ENCODE data around the gene BRCA1. TPM values are rescaled to one million over a fixed set of nuclear protein-coding genes. Genes with fewer than 3 reads are reported as not detected.

The BRCA1 gene
- total RNA-seq, 2 experiments from 2014 or later: 53.5 to 61.4 TPM

- peaks cover 19% of the 10 kb centered on the region for H3K27me3 Mint-ChIP-seq
- peaks cover 2% of the 10 kb centered on the region for H3K36me3 Mint-ChIP-seq
- H3K27ac Mint-ChIP-seq: peak within 1 kb of the TSS; percentile 25
- DNase-seq (peak; percentile 76), ATAC-seq (ENCODE audit: low read depth) (peak; percentile 43)
- no peaks in the 10 kb centered on the region for H3K9me3 Mint-ChIP-seq
- H3K4me1 Mint-ChIP-seq: peaks cover 28% of the 10 kb centered on the region
- peak within 1 kb of the TSS; percentile 84 for H3K4me3 Mint-ChIP-seq
- POLR2A ChIA-PET: interaction anchor here (1.1 to 2.0 kb wide), 4 partner anchors 16 to 294 kb away, joined by 4 to 13 read pairs (median 5); partner anchors contain the start of genes IFI35 and RPL27
These were observed 103.2 kb downstream of the BRCA1 start, which contains the start of gene VAT1 for GRCh38 chr17:43021741-43022512. VAT1 (minus strand) TSS chr17:43022385; CDS start chr17:43022322, 63 bp downstream.

DNA sequence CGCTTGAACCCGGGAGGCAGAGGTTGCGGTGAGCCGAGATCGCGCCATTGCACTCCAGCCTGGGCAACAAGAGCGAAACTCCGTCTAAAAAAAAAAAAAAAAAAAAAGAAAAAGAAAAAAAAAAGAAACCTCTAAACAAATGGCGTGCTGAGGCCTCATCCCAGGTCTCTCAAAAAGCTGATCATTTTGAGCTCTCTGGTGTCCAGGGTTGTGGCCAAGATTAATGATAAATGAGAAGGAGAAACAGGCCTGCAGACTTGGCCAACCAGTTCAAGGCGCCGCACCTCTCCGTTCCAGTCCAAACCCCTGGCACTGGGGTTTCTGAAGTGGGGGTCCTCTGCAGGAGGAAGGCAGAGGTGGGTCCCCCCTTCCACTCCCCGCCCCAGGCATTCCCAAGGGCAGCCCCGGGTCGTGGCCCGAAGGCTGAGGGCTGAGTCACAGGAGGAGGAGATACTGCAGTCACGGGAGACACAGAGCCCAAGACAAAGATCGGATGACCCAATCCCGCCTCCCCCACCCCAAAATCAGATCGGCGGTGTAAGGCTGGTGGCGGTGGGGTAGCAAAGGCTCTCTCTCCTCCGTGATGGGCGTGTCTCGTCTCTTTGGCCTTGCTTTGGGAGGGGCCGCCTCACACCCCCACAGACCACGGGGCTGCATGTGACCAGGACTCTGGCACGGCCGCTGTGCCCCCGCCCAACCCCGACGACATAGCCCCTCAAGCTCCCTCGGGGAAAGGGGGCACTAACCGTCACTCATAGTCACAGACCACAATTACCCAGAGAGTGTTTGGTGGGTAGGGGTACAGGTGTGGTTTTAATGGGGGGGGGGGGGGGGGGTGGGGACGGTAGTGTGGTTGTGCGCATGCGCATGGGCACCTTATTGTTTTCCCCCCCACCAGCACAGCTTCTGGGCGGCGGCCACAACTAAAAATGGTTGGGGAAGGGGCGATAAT, 104.1 kb downstream of the BRCA1 start:
- H3K4me1 Mint-ChIP-seq: peaks cover 28% of the 10 kb centered on the region
- no peaks in the 10 kb centered on the region for H3K9me3 Mint-ChIP-seq
- H3K36me3 Mint-ChIP-seq: peaks cover 2% of the 10 kb centered on the region
- H3K27me3 Mint-ChIP-seq: peaks cover 14% of the 10 kb centered on the region
- POLR2A ChIA-PET: interaction anchor here (1.4 to 2.0 kb wide), 3 partner anchors 15 to 148 kb away, joined by 5 to 13 read pairs (median 5); partner anchors contain the start of genes IFI35 and RPL27
- no peak for ATAC-seq (ENCODE audit: low read depth)
- DNase-seq: no peak
- H3K4me3 Mint-ChIP-seq: peak overlapping the region; percentile 84
- H3K27ac Mint-ChIP-seq: peak overlapping the region; percentile 25

- DNase-seq (no peak), ATAC-seq (ENCODE audit: low read depth) (no peak)
- H3K4me1 Mint-ChIP-seq: peaks cover 33% of the 10 kb centered on the region
- H3K36me3 Mint-ChIP-seq: peaks cover 5% of the 10 kb centered on the region
- POLR2A ChIA-PET: interaction anchor here (1.3 kb wide), 1 partner anchor 13 kb away, joined by 3 read pairs; the partner anchor contains the start of gene IFI35
- H3K4me3 Mint-ChIP-seq: peak overlapping the region; percentile 13
- no peaks in the 10 kb centered on the region for H3K9me3 Mint-ChIP-seq
- peaks cover 7% of the 10 kb centered on the region for H3K27me3 Mint-ChIP-seq
- no peak overlapping the region for H3K27ac Mint-ChIP-seq
These were observed 105.0 kb downstream of the BRCA1 start for GRCh38 chr17:43020030-43020621.

GRCh38 chr17:43019418-43019817, 105.7 kb downstream of the BRCA1 start:
- Mint-ChIP-seq H3K4me3 (no peak overlapping the region), H3K9me3 (no peaks in the 10 kb centered on the region), H3K27me3 (peaks cover 2% of the 10 kb centered on the region), H3K27ac (no peak overlapping the region), H3K36me3 (peaks cover 5% of the 10 kb centered on the region), H3K4me1 (peaks cover 30% of the 10 kb centered on the region)
- DNase-seq: no peak
- POLR2A ChIA-PET: interaction anchor here (0.6 to 1.3 kb wide), 2 partner anchors 13 to 21 kb away, joined by 3 to 4 read pairs; partner anchors contain the start of genes IFI35 and RPL27
- ATAC-seq (ENCODE audit: low read depth): no peak

GRCh38 chr17:43018932-43019331, 106.2 kb downstream of the BRCA1 start:
- POLR2A ChIA-PET: interaction anchor here (0.6 to 1.3 kb wide), 2 partner anchors 12 to 21 kb away, joined by 3 to 4 read pairs; partner anchors contain the start of genes IFI35 and RPL27
- Mint-ChIP-seq H3K4me3 (no peak overlapping the region), H3K27me3 (no peaks in the 10 kb centered on the region), H3K27ac (no peak overlapping the region), H3K9me3 (no peaks in the 10 kb centered on the region), H3K4me1 (peaks cover 28% of the 10 kb centered on the region), H3K36me3 (peaks cover 4% of the 10 kb centered on the region)
- DNase-seq (no peak), ATAC-seq (ENCODE audit: low read depth) (no peak)

DNA sequence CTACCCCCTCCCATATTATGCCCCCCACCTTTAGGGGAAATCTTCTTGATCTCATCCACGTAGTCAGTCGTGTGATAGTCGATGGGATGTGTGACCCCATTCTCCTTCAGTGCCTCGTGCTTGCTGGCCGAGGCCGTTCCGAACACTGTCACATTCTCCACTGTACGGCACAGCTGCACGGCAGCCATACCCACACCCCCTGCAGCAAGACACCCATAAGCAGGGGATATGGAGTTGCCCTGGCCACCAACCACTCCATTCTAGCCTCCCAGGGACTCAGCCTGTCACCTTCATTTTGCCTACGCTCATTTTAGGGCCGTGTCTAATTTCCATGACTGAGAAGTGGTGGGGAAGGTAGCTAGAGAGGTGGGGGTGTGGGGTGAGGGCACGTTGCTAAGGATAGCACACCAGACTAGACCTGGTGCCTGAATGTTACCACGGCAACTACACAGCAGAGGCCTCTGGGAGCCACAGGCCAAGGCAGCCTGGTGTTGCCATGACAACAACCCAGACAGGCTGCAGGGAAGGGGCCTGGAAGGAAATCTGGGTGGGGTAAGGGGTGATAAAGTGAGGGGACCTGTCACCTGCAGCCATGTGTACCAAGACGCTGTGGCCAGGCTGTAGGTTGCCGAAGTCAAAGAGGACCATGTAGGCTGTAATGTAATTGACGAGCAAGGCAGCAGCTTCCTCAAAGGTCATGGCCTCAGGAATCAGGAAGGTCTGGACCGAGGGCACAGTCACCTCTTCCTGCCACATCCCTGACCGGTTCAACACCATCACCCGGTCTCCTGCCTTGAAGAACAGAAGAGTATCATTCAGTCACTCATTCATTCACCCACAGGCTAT, 106.9 kb downstream of the BRCA1 start:
- Mint-ChIP-seq H3K4me1 (peaks cover 30% of the 10 kb centered on the region), H3K4me3 (no peak overlapping the region), H3K27ac (no peak overlapping the region), H3K27me3 (no peaks in the 10 kb centered on the region), H3K36me3 (peaks cover 7% of the 10 kb centered on the region), H3K9me3 (no peaks in the 10 kb centered on the region)
- POLR2A ChIA-PET: interaction anchor here (0.7 to 1.7 kb wide), 3 partner anchors 11 to 20 kb away, joined by 3 to 7 read pairs (median 4); partner anchors contain the start of genes IFI35 and RPL27
- ATAC-seq (ENCODE audit: low read depth) (peak; percentile 43), DNase-seq (no peak)

GRCh38 chr17:43016216-43016615, 108.9 kb downstream of the BRCA1 start:
- H3K4me3 Mint-ChIP-seq: no peak overlapping the region
- H3K9me3 Mint-ChIP-seq: no peaks in the 10 kb centered on the region
- no peak for ATAC-seq (ENCODE audit: low read depth)
- peaks cover 32% of the 10 kb centered on the region for H3K4me1 Mint-ChIP-seq
- no peak for DNase-seq
- no peak overlapping the region for H3K27ac Mint-ChIP-seq
- no peaks in the 10 kb centered on the region for H3K27me3 Mint-ChIP-seq
- H3K36me3 Mint-ChIP-seq: peaks cover 9% of the 10 kb centered on the region
- POLR2A ChIA-PET: interaction anchor here (0.5 to 0.9 kb wide), 2 partner anchors 94 to 299 kb away, joined by 3 to 4 read pairs; no protein-coding TSS in a partner anchor

DNA sequence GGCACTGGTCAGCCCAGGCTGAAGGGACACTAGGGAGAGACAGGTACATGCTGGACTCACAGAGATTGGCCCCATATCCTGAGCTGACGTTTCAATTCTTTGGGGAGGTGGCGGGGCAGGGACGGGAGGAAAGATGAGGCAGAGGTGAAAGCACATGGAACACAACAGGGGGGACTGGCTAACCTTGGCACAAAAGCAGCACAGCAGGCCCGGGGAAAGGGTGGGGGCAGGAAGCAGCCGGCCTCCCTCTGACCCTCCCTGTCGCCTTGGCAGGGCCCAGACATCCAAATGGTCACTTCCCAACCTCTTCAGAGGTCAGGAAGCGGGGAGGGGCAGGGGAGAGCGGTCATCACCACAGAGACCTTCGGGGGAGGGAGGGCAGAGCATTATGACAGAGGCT, 109.6 kb downstream of the BRCA1 start:
- H3K27ac Mint-ChIP-seq: no peak overlapping the region
- H3K4me1 Mint-ChIP-seq: peaks cover 30% of the 10 kb centered on the region
- peaks cover 9% of the 10 kb centered on the region for H3K36me3 Mint-ChIP-seq
- POLR2A ChIA-PET: interaction anchor here (0.7 to 0.9 kb wide), 2 partner anchors 8 to 300 kb away, joined by 3 to 4 read pairs; no protein-coding TSS in a partner anchor
- H3K4me3 Mint-ChIP-seq: no peak overlapping the region
- DNase-seq (no peak), ATAC-seq (ENCODE audit: low read depth) (no peak)
- no peaks in the 10 kb centered on the region for H3K27me3 Mint-ChIP-seq
- H3K9me3 Mint-ChIP-seq: no peaks in the 10 kb centered on the region

DNA sequence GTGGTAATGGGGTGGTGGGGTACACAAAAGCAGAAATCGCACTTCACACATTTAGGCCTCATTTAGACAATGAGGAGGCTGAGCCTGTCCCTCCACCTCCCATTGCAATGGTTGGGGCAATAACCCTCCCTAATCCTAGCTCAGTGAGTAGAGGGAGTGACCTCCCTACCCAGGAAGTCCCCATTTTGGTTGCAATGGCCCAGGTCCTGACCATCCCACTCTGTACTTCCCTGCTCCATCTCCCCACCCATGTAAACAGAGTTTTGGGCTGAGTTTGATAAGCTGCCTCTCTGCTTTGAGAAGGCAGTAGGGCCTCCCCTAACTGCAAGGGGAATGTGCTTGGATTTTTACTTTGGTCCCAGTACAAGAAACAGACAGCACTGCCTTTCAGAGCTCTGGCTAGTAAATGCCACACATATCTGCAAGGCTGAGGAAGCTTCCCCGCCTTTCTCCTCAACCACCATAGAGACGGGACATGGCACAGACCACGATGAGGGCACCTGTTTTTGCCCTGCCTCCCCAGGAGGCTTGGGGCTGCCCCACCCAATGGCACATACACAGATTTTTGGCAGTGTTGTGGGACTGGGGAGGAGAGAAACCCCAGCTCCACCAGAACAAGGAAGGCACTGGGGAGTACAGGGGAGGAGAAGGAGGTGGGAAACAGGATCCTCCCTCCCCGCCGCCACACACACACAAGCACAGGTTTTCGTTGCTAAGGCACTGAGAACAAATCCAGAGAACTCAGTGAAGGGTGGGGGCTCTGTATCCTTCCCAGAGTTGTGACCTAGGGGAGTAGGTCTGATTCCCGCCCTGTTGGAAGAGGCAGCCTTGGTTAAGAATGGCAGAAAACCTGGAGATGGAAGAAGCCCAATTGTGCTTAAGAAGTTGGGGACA, 110.3 kb downstream of the BRCA1 start:
- no peak for DNase-seq
- H3K36me3 Mint-ChIP-seq: peaks cover 9% of the 10 kb centered on the region
- H3K27ac Mint-ChIP-seq: no peak overlapping the region
- H3K4me3 Mint-ChIP-seq: no peak overlapping the region
- no peaks in the 10 kb centered on the region for H3K9me3 Mint-ChIP-seq
- H3K27me3 Mint-ChIP-seq: no peaks in the 10 kb centered on the region
- ATAC-seq (ENCODE audit: low read depth): no peak
- POLR2A ChIA-PET: interaction anchor here (0.7 to 1.3 kb wide), 2 partner anchors 8 to 10 kb away, joined by 3 to 4 read pairs; no protein-coding TSS in a partner anchor
- H3K4me1 Mint-ChIP-seq: peaks cover 34% of the 10 kb centered on the region

GRCh38 chr17:43014020-43014648, 111.0 kb downstream of the BRCA1 start:
- Mint-ChIP-seq H3K27me3 (no peaks in the 10 kb centered on the region), H3K36me3 (peaks cover 9% of the 10 kb centered on the region), H3K4me1 (peaks cover 30% of the 10 kb centered on the region), H3K4me3 (no peak overlapping the region), H3K27ac (no peak overlapping the region), H3K9me3 (no peaks in the 10 kb centered on the region)
- DNase-seq (no peak), ATAC-seq (ENCODE audit: low read depth) (no peak)
- POLR2A ChIA-PET: interaction anchor here (1.3 kb wide), 1 partner anchor 10 kb away, joined by 3 read pairs; no protein-coding TSS in a partner anchor

DNA sequence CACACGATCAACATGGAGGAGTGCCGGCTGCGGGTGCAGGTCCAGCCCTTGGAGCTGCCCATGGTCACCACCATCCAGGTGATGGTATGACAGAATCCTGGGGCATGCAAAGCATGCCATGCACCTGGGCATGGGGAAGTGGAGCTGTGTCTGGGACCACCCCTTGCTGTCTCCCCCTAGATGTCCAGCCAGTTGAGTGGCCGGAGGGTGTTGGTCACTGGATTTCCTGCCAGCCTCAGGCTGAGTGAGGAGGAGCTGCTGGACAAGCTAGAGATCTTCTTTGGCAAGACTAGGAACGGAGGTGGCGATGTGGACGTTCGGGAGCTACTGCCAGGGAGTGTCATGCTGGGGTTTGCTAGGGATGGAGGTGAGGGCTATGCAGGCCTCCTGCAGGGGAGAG, 111.9 kb downstream of the BRCA1 start:
- H3K27ac Mint-ChIP-seq: peak overlapping the region; percentile 48
- POLR2A ChIA-PET: interaction anchor here (0.6 kb wide), 1 partner anchor 183 kb away, joined by 6 read pairs; no protein-coding TSS in a partner anchor

More for the DNA sequence above, 111.9 kb downstream of the BRCA1 start:
- ATAC-seq (ENCODE audit: low read depth) (no peak), DNase-seq (no peak)
- H3K27me3 Mint-ChIP-seq: no peaks in the 10 kb centered on the region
- peaks cover 30% of the 10 kb centered on the region for H3K4me1 Mint-ChIP-seq
- peaks cover 9% of the 10 kb centered on the region for H3K36me3 Mint-ChIP-seq
- H3K4me3 Mint-ChIP-seq: no peak overlapping the region
- H3K9me3 Mint-ChIP-seq: no peaks in the 10 kb centered on the region

Measured in activated naive CD8-positive, alpha-beta T cell treated with anti-CD3 and anti-CD28 coated beads, Interleukin-2, amount 10 ng/mL, durations not matched to agents 7 days and 5 days (primary cell).